C4-2B (cell line): ENCODE measurements around the gene CD99L2.

Experiments
- ZFX ChIP-seq: fragments of 450-650 bp; IDR thresholded peaks from 2 replicates; pipeline ENCODE4 v1.6.1; 2017
- TF ChIP-seq, protein P1 (sequence below): fragments of 450-650 bp; conservative IDR thresholded peaks from 2 replicates; pipeline ENCODE4 v1.5.1; 2017; ENCODE audit warnings: mild to moderate bottlenecking

DNA sequence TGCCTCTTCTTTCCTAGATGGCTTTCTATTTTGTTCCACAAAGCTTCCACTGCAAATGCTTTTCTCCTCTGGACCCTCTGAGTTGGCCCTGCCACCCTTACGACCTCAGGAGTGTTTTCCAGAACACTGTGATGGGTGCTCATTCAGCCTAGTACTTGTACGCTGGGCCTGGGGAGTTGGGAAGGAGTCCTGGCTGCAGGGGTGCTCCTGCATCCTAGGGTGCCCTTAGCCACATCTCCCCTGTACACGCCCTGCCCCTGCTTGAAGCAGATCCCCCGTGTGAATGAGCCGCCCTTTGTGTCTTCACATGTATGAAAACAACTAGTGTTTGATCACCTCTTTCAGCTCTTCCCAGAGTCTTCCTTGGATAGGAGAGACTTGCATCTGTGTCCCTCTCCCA is 141.1 kb downstream of the CD99L2 start:
- TF ChIP-seq, protein P1, sequence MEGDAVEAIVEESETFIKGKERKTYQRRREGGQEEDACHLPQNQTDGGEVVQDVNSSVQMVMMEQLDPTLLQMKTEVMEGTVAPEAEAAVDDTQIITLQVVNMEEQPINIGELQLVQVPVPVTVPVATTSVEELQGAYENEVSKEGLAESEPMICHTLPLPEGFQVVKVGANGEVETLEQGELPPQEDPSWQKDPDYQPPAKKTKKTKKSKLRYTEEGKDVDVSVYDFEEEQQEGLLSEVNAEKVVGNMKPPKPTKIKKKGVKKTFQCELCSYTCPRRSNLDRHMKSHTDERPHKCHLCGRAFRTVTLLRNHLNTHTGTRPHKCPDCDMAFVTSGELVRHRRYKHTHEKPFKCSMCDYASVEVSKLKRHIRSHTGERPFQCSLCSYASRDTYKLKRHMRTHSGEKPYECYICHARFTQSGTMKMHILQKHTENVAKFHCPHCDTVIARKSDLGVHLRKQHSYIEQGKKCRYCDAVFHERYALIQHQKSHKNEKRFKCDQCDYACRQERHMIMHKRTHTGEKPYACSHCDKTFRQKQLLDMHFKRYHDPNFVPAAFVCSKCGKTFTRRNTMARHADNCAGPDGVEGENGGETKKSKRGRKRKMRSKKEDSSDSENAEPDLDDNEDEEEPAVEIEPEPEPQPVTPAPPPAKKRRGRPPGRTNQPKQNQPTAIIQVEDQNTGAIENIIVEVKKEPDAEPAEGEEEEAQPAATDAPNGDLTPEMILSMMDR, result no peak
- no peak for TF ChIP-seq ZFX
